ENCODE measurements around the gene MAP4K3. TPM values are rescaled to one million over a fixed set of nuclear protein-coding genes. Genes with fewer than 3 reads are reported as not detected.

Gene MAP4K3
- total and polyA plus RNA-seq, 2 of the 4 experiments (the other 2 are of a cell fraction) = 13.2 to 32.6 TPM

- Histone ChIP-seq H3K9me1 (ENCODE audit: insufficient read depth, low read length) (peaks cover 5% of the 10 kb centered on the region), H4K91ac (ENCODE audit: insufficient read depth, low read depth, low read length) (no peak overlapping the region), H4K8ac (ENCODE audit: low read depth in 2 of 2, low read length in 2 of 2) (no peak overlapping the region), H3K79me1 (ENCODE audit: low read depth in 1 of 2, low read length in 2 of 2) (peaks cover 30 to 43% of the 10 kb centered on the region in 2 experiments), H3K9ac (ENCODE audit: low read depth, low read length) (no peak overlapping the region), H3K56ac (ENCODE audit: extremely low read depth, insufficient read depth, low read length) (no peak overlapping the region), H2BK20ac (ENCODE audit: low read depth, low read length) (no peak overlapping the region), H2AK9ac (replicated peaks; ENCODE audit: low read depth, low read length, poor library complexity) (no peak overlapping the region), H3K4me1 (ENCODE audit: control insufficient read depth, insufficient read depth, low read length) (no peaks in the 10 kb centered on the region; the same call in 1 of the 2 replicates), H2BK5ac (ENCODE audit: low read depth, low read length, poor library complexity, severe bottlenecking) (no peak overlapping the region), H2AK5ac (ENCODE audit: low read depth, low read length) (no peak overlapping the region), H3K4ac (ENCODE audit: low read depth, low read length) (no peak overlapping the region), H3K9me3 (ENCODE audit: control insufficient read depth, insufficient read depth, low read length) (no peaks in the 10 kb centered on the region), H3K4me2 (ENCODE audit: low read depth, low read length) (no peak overlapping the region), H2BK120ac (ENCODE audit: low read depth, low read length) (no peak overlapping the region), H2AFZ (replicated peaks; ENCODE audit: low read length, poor library complexity) (no peak overlapping the region), H3K18ac (ENCODE audit: low read depth, low read length) (no peak overlapping the region), H4K5ac (ENCODE audit: low read depth, low read length) (no peak overlapping the region), H3K27me3 (ENCODE audit: control insufficient read depth, insufficient read depth, low read length) (no peaks in the 10 kb centered on the region), H3K27ac (ENCODE audit: insufficient read depth, low read length) (no peak overlapping the region), H3K36me3 (ENCODE audit: control insufficient read depth, insufficient read depth, low read length) (peaks cover 11% of the 10 kb centered on the region), H2BK15ac (ENCODE audit: low read depth, low read length) (no peak overlapping the region), H3K14ac (replicated peaks; ENCODE audit: low read depth, low read length) (no peak overlapping the region), H3K23ac (ENCODE audit: low read depth, low read length) (no peak overlapping the region), H4K20me1 (ENCODE audit: insufficient read depth, low read length) (peaks cover 12% of the 10 kb centered on the region; the same call in 1 of the 2 replicates), H3K4me3 (ENCODE audit: insufficient read depth, low read depth, low read length) (no peak overlapping the region)
- CTCF ChIA-PET = interaction anchor here (0.7 to 1.3 kb wide), 2 partner anchors 15 to 19 kb away, joined by 3 read pairs; no protein-coding TSS in a partner anchor
- dilution Hi-C loops (cut with HindIII; ENCODE audit: low sequenced_read_pairs, unreplicated experiment) (no loop called here), in situ Hi-C loops (cut with MboI; ENCODE audit: low sequenced_read_pairs) (no loop called here), intact Hi-C loops (cut with micrococcal nuclease) (no loop called here)
- no TSS peak for BruUV-seq (replicated peaks)
- POLR2A ChIA-PET (ENCODE audit: unreplicated experiment) = no interaction called here
- TF ChIP-seq CEBPB (IDR thresholded peaks at IDR 0.05; ENCODE audit: low read depth, low read length) (no peak), RCOR1 (IDR thresholded peaks at IDR 0.05; ENCODE audit: insufficient replicate concordance, low read length) (no peak), MAZ (IDR thresholded peaks at IDR 0.05; ENCODE audit: borderline replicate concordance, low read depth, low read length) (no peak), RAD21 (IDR thresholded peaks at IDR 0.05; ENCODE audit: low read length) (no peak), MXI1 (IDR thresholded peaks at IDR 0.05; ENCODE audit: borderline replicate concordance, low read depth, low read length) (no peak), NFE2L2 (IDR thresholded peaks at IDR 0.05; ENCODE audit: low read depth, low read length) (no peak), SMC3 (IDR thresholded peaks at IDR 0.05; ENCODE audit: low read depth, low read length) (no peak), BHLHE40 (IDR thresholded peaks at IDR 0.05; ENCODE audit: low read depth, low read length) (no peak), POLR2A (IDR thresholded peaks at IDR 0.05; ENCODE audit: low read depth, low read length) (no peak), USF2 (IDR thresholded peaks at IDR 0.05; ENCODE audit: low read depth, low read length) (no peak), CTCF (conservative IDR thresholded peaks at IDR 0.05; ENCODE audit: low read depth, low read length) (no peak), CHD1 (IDR thresholded peaks at IDR 0.05; ENCODE audit: low read depth, low read length) (no peak), RFX5 (IDR thresholded peaks at IDR 0.05; ENCODE audit: low read depth, low read length) (no peak), ELK1 (IDR thresholded peaks at IDR 0.05; ENCODE audit: borderline replicate concordance, low read depth, low read length) (no peak), FOS (IDR thresholded peaks at IDR 0.05; ENCODE audit: low read depth, low read length) (no peak), MAFK (IDR thresholded peaks at IDR 0.05; ENCODE audit: low read depth, low read length) (no peak)
- DNase-seq = no peak
- ATAC-seq (ENCODE audit: low read depth) = no peak
These were observed 102.6 kb downstream of the MAP4K3 start for GRCh38 chr2:39334529-39334928.

All from IMR-90 (cell line).